SK-N-SH (cell line): ENCODE measurements around the gene HHAT.

Experiments used
- CTCF ChIP-seq: fragments of 200-600 bp; sonication (generic); IDR thresholded peaks from 2 replicates; pipeline ENCODE4 v1.6.1; 2017; ENCODE audit warnings: antibody characterized with exemption, mild to moderate bottlenecking, moderate library complexity
- EP300 ChIP-seq, 2 experiments: IDR thresholded peaks; 2 replicates each; pipeline versions ENCODE4 v1.4.0 to v1.6.1; 2012; ENCODE audit warnings: borderline replicate concordance in 1 of 2, low read depth in 1 of 2, low read length in 1 of 2
- JUND ChIP-seq: IDR thresholded peaks from 2 replicates; pipeline ENCODE4 v1.4.0; 2012
- PBX3 ChIP-seq: IDR thresholded peaks from 2 replicates; pipeline ENCODE4; 2012
- POLR2AphosphoS5 ChIP-seq: IDR thresholded peaks from 2 replicates; pipeline ENCODE4 v1.6.1; 2012; ENCODE audit warnings: low read depth, low read length
- REST ChIP-seq: IDR thresholded peaks from 2 replicates; pipeline ENCODE4 v1.6.1; 2012; ENCODE audit warnings: mild to moderate bottlenecking, low read depth, low read length, moderate library complexity
- SIN3A ChIP-seq: IDR thresholded peaks from 2 replicates; pipeline ENCODE4 v1.6.1; 2012; ENCODE audit warnings: low read depth, mild to moderate bottlenecking, low read length, moderate library complexity, borderline replicate concordance
- SMC3 ChIP-seq: IDR thresholded peaks from 2 replicates; pipeline ENCODE4 v1.6.1; 2012; ENCODE audit warnings: low read depth, low read length, improper control_type of control experiment
- TEAD4 ChIP-seq: IDR thresholded peaks from 2 replicates; pipeline ENCODE4 v1.4.0; 2012; ENCODE audit warnings: mild to moderate bottlenecking, borderline replicate concordance; ENCODE audit not compliant: insufficient read depth
- YY1 ChIP-seq: IDR thresholded peaks from 2 replicates; pipeline ENCODE4 v1.4.0; 2012; ENCODE audit warnings: low read depth, mild to moderate bottlenecking

GRCh38 chr1:210573141-210573540, 244.4 kb downstream of the HHAT start:
- no peak for TF ChIP-seq CTCF
- TF ChIP-seq YY1 = no peak
- TF ChIP-seq POLR2AphosphoS5 = no peak
- TF ChIP-seq PBX3 = no peak
- TF ChIP-seq REST = no peak
- TF ChIP-seq SMC3 = no peak
- TF ChIP-seq EP300 (IDR thresholded peaks at IDR 0.05; ENCODE audit: borderline replicate concordance in 1 of 2, low read depth in 1 of 2, low read length in 1 of 2) = no peak
- TF ChIP-seq JUND = no peak
- TF ChIP-seq SIN3A = no peak
- TF ChIP-seq TEAD4 = no peak
